Islet of Langerhans (tissue), 1 donor: ENCODE measurements around the gene TBXAS1.

ENCODE experiments used
- FAIRE-seq: peaks from one replicate; lab custom pipeline; 2011; peaks lifted over from hg19 to GRCh38; lab: Jason Lieb, UNC

Gene TBXAS1

GRCh38 chr7:140004672-140005071 lies 175.6 kb downstream of the TBXAS1 start:
- no peak for FAIRE-seq

- FAIRE-seq = no peak
Measured at GRCh38 chr7:140005341-140005740, 176.3 kb downstream of the TBXAS1 start.

- no peak for FAIRE-seq
Measured at GRCh38 chr7:140005754-140006503, 176.9 kb downstream of the TBXAS1 start.

- no peak for FAIRE-seq
Measured at GRCh38 chr7:140006600-140006999, 177.5 kb downstream of the TBXAS1 start.

GRCh38 chr7:140007051-140007690 lies 178.1 kb downstream of the TBXAS1 start:
- no peak for FAIRE-seq

GRCh38 chr7:140008755-140009610 lies 179.9 kb downstream of the TBXAS1 start:
- FAIRE-seq = no peak

- no peak for FAIRE-seq
Measured at GRCh38 chr7:140009735-140010134, 180.7 kb downstream of the TBXAS1 start.

- FAIRE-seq = no peak
Measured at GRCh38 chr7:140010194-140010895, 181.3 kb downstream of the TBXAS1 start.

GRCh38 chr7:140013676-140014075 lies 184.6 kb downstream of the TBXAS1 start:
- FAIRE-seq = no peak

GRCh38 chr7:140014123-140014522 lies 185.1 kb downstream of the TBXAS1 start:
- no peak for FAIRE-seq

- FAIRE-seq = no peak
Measured at GRCh38 chr7:140015471-140015970, 186.5 kb downstream of the TBXAS1 start.

GRCh38 chr7:140016540-140016939 lies 187.5 kb downstream of the TBXAS1 start:
- no peak for FAIRE-seq

- FAIRE-seq = no peak
Measured at GRCh38 chr7:140017034-140017433, 188.0 kb downstream of the TBXAS1 start.

GRCh38 chr7:140017543-140017942 lies 188.5 kb downstream of the TBXAS1 start:
- FAIRE-seq = no peak

GRCh38 chr7:140018125-140019043 lies 189.3 kb downstream of the TBXAS1 start:
- no peak for FAIRE-seq

- FAIRE-seq = no peak
Measured at GRCh38 chr7:140019172-140019571, 190.1 kb downstream of the TBXAS1 start.

GRCh38 chr7:140019606-140020005 lies 190.5 kb downstream of the TBXAS1 start:
- FAIRE-seq = no peak

GRCh38 chr7:140021603-140022002 lies 192.5 kb downstream of the TBXAS1 start:
- FAIRE-seq = no peak

GRCh38 chr7:140022582-140023211 lies 193.6 kb downstream of the TBXAS1 start:
- FAIRE-seq = no peak

GRCh38 chr7:140023728-140024127 lies 194.7 kb downstream of the TBXAS1 start:
- no peak for FAIRE-seq

GRCh38 chr7:140024585-140024984 lies 195.5 kb downstream of the TBXAS1 start:
- no peak for FAIRE-seq
